ENCODE data around the gene PIGO. TPM values are rescaled to one million over a fixed set of nuclear protein-coding genes. Genes with fewer than 3 reads are reported as not detected.

The PIGO gene
- total RNA-seq, 4 donors from 2014 or later, result 6.6 to 12.3 (median 7.3) TPM

- peaks cover 0 to 6% of the 10 kb centered on the region in 2 donors for H3K4me1 ChIP-seq
- no peak for TF ChIP-seq CTCF (IDR thresholded peaks at IDR 0.05 in 4 of 5, conservative IDR thresholded peaks at IDR 0.05 in 1 of 5)
- no peak for TF ChIP-seq POLR2A (IDR thresholded peaks at IDR 0.05)
- ATAC-seq (no peak), DNase-seq (no peak)
- no peak overlapping the region for H3K27ac ChIP-seq
- intact Hi-C loops (cut with DNase I; ENCODE audit: low total_unique reads), result no loop called here
- in situ Hi-C loops (cut with MboI; ENCODE audit: low sequenced_read_pairs in 4 of 4), result loop anchor here in 1 of 4 donors (25.0 kb wide), 1 partner anchor 423 kb away; the partner anchor contains the start of genes CCL27 and IL11RA
- H3K27me3 ChIP-seq, result no peaks in the 10 kb centered on the region
- peaks cover 0 to 28% of the 10 kb centered on the region in 2 donors for H3K36me3 ChIP-seq
- no peaks in the 10 kb centered on the region for H3K9me3 ChIP-seq
- no peak overlapping the region for H3K4me3 ChIP-seq
Observed at GRCh38 chr9:35085078-35085477, 11.3 kb downstream of the PIGO start.

GRCh38 chr9:35079426-35080341, 16.7 kb downstream of the PIGO start, which contains the start of gene FANCG:
Gene FANCG (minus strand): TSS chr9:35079942. CDS start chr9:35079524, 418 bp downstream.
- Histone ChIP-seq H3K27me3 (no peaks in the 10 kb centered on the region), H3K4me3 (peak within 1 kb of the TSS; percentile 76 to 95 (median 88)), H3K27ac (peak within 1 kb of the TSS; percentile 73 to 84 (median 79)), H3K36me3 (no peaks in the 10 kb centered on the region), H3K4me1 (peaks cover 7 to 15% of the 10 kb centered on the region in 2 donors), H3K9me3 (no peaks in the 10 kb centered on the region)
- in situ Hi-C loops (cut with MboI; ENCODE audit: low sequenced_read_pairs in 4 of 4) (loop anchor here in 1 of 4 donors (25.0 kb wide), 1 partner anchor 417 kb away; the partner anchor contains the start of genes CCL27 and IL11RA), intact Hi-C loops (cut with DNase I; ENCODE audit: low total_unique reads) (no loop called here)
- ATAC-seq, result peak; percentile 94 to 97
- TF ChIP-seq POLR2A (IDR thresholded peaks at IDR 0.05) (peak; percentile 29 to 39), CTCF (IDR thresholded peaks at IDR 0.05 in 4 of 5, conservative IDR thresholded peaks at IDR 0.05 in 1 of 5) (no peak)
- DNase-seq, result peak; percentile 86

GRCh38 chr9:35079041-35079425, 17.4 kb downstream of the PIGO start:
- ATAC-seq (no peak), DNase-seq (no peak)
- H3K4me3 ChIP-seq, result peak overlapping the region; percentile 76 to 95 (median 88)
- H3K27me3 ChIP-seq, result no peaks in the 10 kb centered on the region
- peaks cover 7 to 15% of the 10 kb centered on the region in 2 donors for H3K4me1 ChIP-seq
- peak overlapping the region; percentile 73 to 84 (median 79) for H3K27ac ChIP-seq
- intact Hi-C loops (cut with DNase I; ENCODE audit: low total_unique reads) (no loop called here), in situ Hi-C loops (cut with MboI; ENCODE audit: low sequenced_read_pairs in 4 of 4) (loop anchor here in 1 of 4 donors (25.0 kb wide), 1 partner anchor 417 kb away; the partner anchor contains the start of genes CCL27 and IL11RA)
- TF ChIP-seq POLR2A (IDR thresholded peaks at IDR 0.05) (no peak), CTCF (IDR thresholded peaks at IDR 0.05 in 4 of 5, conservative IDR thresholded peaks at IDR 0.05 in 1 of 5) (no peak)
- no peaks in the 10 kb centered on the region for H3K36me3 ChIP-seq
- no peaks in the 10 kb centered on the region for H3K9me3 ChIP-seq

GRCh38 chr9:35078066-35078465, 18.3 kb downstream of the PIGO start:
- Histone ChIP-seq H3K4me3 (no peak overlapping the region), H3K9me3 (no peaks in the 10 kb centered on the region)
- intact Hi-C loops (cut with DNase I; ENCODE audit: low total_unique reads), result no loop called here

More at GRCh38 chr9:35078066-35078465, 18.3 kb downstream of the PIGO start:
- no peak for TF ChIP-seq POLR2A (IDR thresholded peaks at IDR 0.05)
- no peak for TF ChIP-seq CTCF (IDR thresholded peaks at IDR 0.05 in 4 of 5, conservative IDR thresholded peaks at IDR 0.05 in 1 of 5)
- ATAC-seq (no peak), DNase-seq (no peak)
- Histone ChIP-seq H3K4me1 (peaks cover 8 to 15% of the 10 kb centered on the region in 2 donors), H3K36me3 (no peaks in the 10 kb centered on the region), H3K27ac (no peak overlapping the region), H3K27me3 (no peaks in the 10 kb centered on the region)
- in situ Hi-C loops (cut with MboI; ENCODE audit: low sequenced_read_pairs in 4 of 4), result loop anchor here in 1 of 4 donors (25.0 kb wide), 1 partner anchor 416 kb away; the partner anchor contains the start of genes CCL27 and IL11RA

Data from gastrocnemius medialis (tissue), 4 donors.